Ectodermal cell (in vitro differentiated cells): ENCODE data around the gene SLC12A8.

Experiments
- H3K27ac ChIP-seq: 2 replicates; pipeline ENCODE4 v1.7.0; 2013; ENCODE audit warnings: mild to moderate bottlenecking, low read depth, low read length; ENCODE audit not compliant: insufficient read depth, poor library complexity, severe bottlenecking
- H3K27me3 ChIP-seq: 2 replicates; pipeline ENCODE4 v1.7.0; 2013; ENCODE audit warnings: mild to moderate bottlenecking, low read length; ENCODE audit not compliant: insufficient read depth, control insufficient read depth, poor library complexity, severe bottlenecking
- H3K36me3 ChIP-seq: one replicate; pipeline ENCODE4 v1.7.0; 2013; ENCODE audit warnings: low read length; ENCODE audit not compliant: control insufficient read depth, insufficient read depth
- H3K4me1 ChIP-seq: one replicate; pipeline ENCODE4 v1.7.0; 2013; ENCODE audit warnings: low read length; ENCODE audit not compliant: control insufficient read depth, insufficient read depth
- H3K4me3 ChIP-seq: 2 replicates; pipeline ENCODE4 v1.7.0; 2013; ENCODE audit warnings: low read depth, low read length, control low read depth; ENCODE audit not compliant: insufficient read depth
- H3K9me3 ChIP-seq: 2 replicates; pipeline ENCODE4 v1.7.0; 2013; ENCODE audit warnings: mild to moderate bottlenecking, low read length, moderate library complexity; ENCODE audit not compliant: control insufficient read depth
- WGBS, 2 experiments: methylation state at CpG; one replicate each; pipeline ENCODE4 v1.1.7; 2013; ENCODE audit warnings: missing lambda C conversion rate in 2 of 2; 5-methylcytosine and 5-hydroxymethylcytosine counted together

SLC12A8 gene

GRCh38 chr3:125148836-125149235 lies 63.7 kb downstream of the SLC12A8 start:
- Histone ChIP-seq H3K27ac (no peak overlapping the region), H3K9me3 (no peaks in the 10 kb centered on the region), H3K4me3 (no peak overlapping the region), H3K27me3 (no peaks in the 10 kb centered on the region), H3K4me1 (peaks cover 17% of the 10 kb centered on the region), H3K36me3 (no peaks in the 10 kb centered on the region)
- WGBS, 2 experiments, result 83 to 86% methylated on average over 17 of the region's 17 CpGs

- peaks cover 2% of the 10 kb centered on the region for H3K27me3 ChIP-seq
- no peaks in the 10 kb centered on the region for H3K9me3 ChIP-seq
- no peak overlapping the region for H3K27ac ChIP-seq
- WGBS, 2 experiments, result 91 to 93% methylated on average over 7 of the region's 7 CpGs
- H3K36me3 ChIP-seq, result no peaks in the 10 kb centered on the region
- H3K4me3 ChIP-seq, result no peak overlapping the region
- peaks cover 23% of the 10 kb centered on the region for H3K4me1 ChIP-seq
These were observed 64.3 kb downstream of the SLC12A8 start for GRCh38 chr3:125148016-125148812.

- Histone ChIP-seq H3K4me3 (no peak overlapping the region), H3K4me1 (peaks cover 24% of the 10 kb centered on the region), H3K9me3 (no peaks in the 10 kb centered on the region), H3K27me3 (peaks cover 9% of the 10 kb centered on the region), H3K36me3 (no peaks in the 10 kb centered on the region), H3K27ac (no peak overlapping the region)
- WGBS, 2 experiments, result 85 to 89% methylated on average over 6 of the region's 6 CpGs
These were observed 65.1 kb downstream of the SLC12A8 start for GRCh38 chr3:125147491-125147820.

GRCh38 chr3:125146626-125147490 lies 65.7 kb downstream of the SLC12A8 start:
- WGBS, 2 experiments, result 86% methylated on average over 22 of the region's 22 CpGs
- no peaks in the 10 kb centered on the region for H3K36me3 ChIP-seq
- peaks cover 15% of the 10 kb centered on the region for H3K27me3 ChIP-seq
- no peak overlapping the region for H3K27ac ChIP-seq
- H3K4me3 ChIP-seq, result no peak overlapping the region
- no peaks in the 10 kb centered on the region for H3K9me3 ChIP-seq
- H3K4me1 ChIP-seq, result peaks cover 30% of the 10 kb centered on the region

GRCh38 chr3:125145751-125146475 lies 66.6 kb downstream of the SLC12A8 start:
- H3K36me3 ChIP-seq, result no peaks in the 10 kb centered on the region
- WGBS, 2 experiments, result 82 to 86% methylated on average over 9 to 10 of the region's 10 CpGs
- no peak overlapping the region for H3K4me3 ChIP-seq
- peaks cover 25% of the 10 kb centered on the region for H3K27me3 ChIP-seq
- H3K9me3 ChIP-seq, result no peaks in the 10 kb centered on the region
- no peak overlapping the region for H3K27ac ChIP-seq
- peaks cover 38% of the 10 kb centered on the region for H3K4me1 ChIP-seq

GRCh38 chr3:125144653-125145314 lies 67.8 kb downstream of the SLC12A8 start:
- Histone ChIP-seq H3K36me3 (no peaks in the 10 kb centered on the region), H3K4me3 (no peak overlapping the region), H3K27me3 (peaks cover 28% of the 10 kb centered on the region), H3K9me3 (no peaks in the 10 kb centered on the region), H3K27ac (no peak overlapping the region), H3K4me1 (peaks cover 38% of the 10 kb centered on the region)
- 44 to 46% methylated on average over 5 of the region's 5 CpGs for WGBS, 2 experiments

GRCh38 chr3:125143982-125144652 lies 68.4 kb downstream of the SLC12A8 start:
- WGBS, 2 experiments, result 33 to 35% methylated on average over 7 of the region's 7 CpGs
- H3K27ac ChIP-seq, result no peak overlapping the region
- H3K27me3 ChIP-seq, result peaks cover 28% of the 10 kb centered on the region

GRCh38 chr3:125143538-125143937 lies 69.0 kb downstream of the SLC12A8 start:
- Histone ChIP-seq H3K27me3 (peaks cover 28% of the 10 kb centered on the region), H3K36me3 (no peaks in the 10 kb centered on the region), H3K4me3 (no peak overlapping the region), H3K9me3 (no peaks in the 10 kb centered on the region), H3K4me1 (peaks cover 30% of the 10 kb centered on the region), H3K27ac (no peak overlapping the region)
- WGBS, 2 experiments, result 76 to 78% methylated on average over 3 of the region's 3 CpGs

More at GRCh38 chr3:125143982-125144652, 68.4 kb downstream of the SLC12A8 start:
- no peak overlapping the region for H3K4me3 ChIP-seq
- H3K4me1 ChIP-seq, result peaks cover 32% of the 10 kb centered on the region
- no peaks in the 10 kb centered on the region for H3K36me3 ChIP-seq
- H3K9me3 ChIP-seq, result no peaks in the 10 kb centered on the region

- Histone ChIP-seq H3K4me3 (no peak overlapping the region), H3K4me1 (peaks cover 30% of the 10 kb centered on the region), H3K27ac (no peak overlapping the region), H3K27me3 (peaks cover 28% of the 10 kb centered on the region), H3K36me3 (no peaks in the 10 kb centered on the region), H3K9me3 (no peaks in the 10 kb centered on the region)
- 79 to 86% methylated on average over 6 of the region's 6 CpGs for WGBS, 2 experiments
These were observed 69.6 kb downstream of the SLC12A8 start for GRCh38 chr3:125142940-125143339.
